Activated effector memory CD4-positive, alpha-beta T cell treated with Interleukin-2 at 50 U/mL for 16 hours (primary cell): ENCODE data around the gene SAPCD2.
"Not testable (repeated sequence)": the region's sequence is repeated elsewhere in the genome, so short reads cannot be mapped to it uniquely, and the experiment has no call there.

Experiments
- DNase-seq: peaks from one replicate; pipeline ENCODE4 v3.0.0-alpha.2; 2020

Gene SAPCD2

GRCh38 chr9:137046088-137046787 is 24.1 kb downstream of the SAPCD2 start, which contains the start of gene NPDC1:
Gene NPDC1 (minus strand): TSS chr9:137046177. CDS start chr9:137045989, 188 bp downstream.
- DNase-seq = peak; percentile 70

GRCh38 chr9:137045294-137046087 is 24.9 kb downstream of the SAPCD2 start:
- no peak for DNase-seq

- DNase-seq = no peak
Observed at GRCh38 chr9:137044502-137045177, 25.7 kb downstream of the SAPCD2 start.

- DNase-seq = no peak
Observed at GRCh38 chr9:137044037-137044436, 26.3 kb downstream of the SAPCD2 start.

- no peak for DNase-seq
Observed at GRCh38 chr9:137042751-137043727, 27.3 kb downstream of the SAPCD2 start.

GRCh38 chr9:137041124-137041523 is 29.2 kb downstream of the SAPCD2 start:
- DNase-seq = no peak

GRCh38 chr9:137040568-137040967 is 29.8 kb downstream of the SAPCD2 start:
- no peak for DNase-seq

- no peak for DNase-seq
Observed at GRCh38 chr9:137039611-137040366, 30.6 kb downstream of the SAPCD2 start.

GRCh38 chr9:137038916-137039315 is 31.4 kb downstream of the SAPCD2 start:
- no peak for DNase-seq

- DNase-seq = no peak
Observed at GRCh38 chr9:137037483-137037882, 32.9 kb downstream of the SAPCD2 start.

- DNase-seq = no peak
Observed at GRCh38 chr9:137037035-137037434, 33.3 kb downstream of the SAPCD2 start.

- no peak for DNase-seq
Observed at GRCh38 chr9:137035937-137036336, 34.4 kb downstream of the SAPCD2 start.

GRCh38 chr9:137035507-137035834 is 34.9 kb downstream of the SAPCD2 start:
- no peak for DNase-seq

GRCh38 chr9:137034709-137035506 is 35.4 kb downstream of the SAPCD2 start:
- peak; percentile 78 for DNase-seq

GRCh38 chr9:137034039-137034708 is 36.2 kb downstream of the SAPCD2 start:
- DNase-seq = no peak

- DNase-seq = not testable (repeated sequence)
Observed at GRCh38 chr9:137033481-137033880, 36.9 kb downstream of the SAPCD2 start.

GRCh38 chr9:137032858-137033257 is 37.5 kb downstream of the SAPCD2 start:
- DNase-seq = no peak

- peak; percentile 27 for DNase-seq
Observed at GRCh38 chr9:137031904-137032640, 38.3 kb downstream of the SAPCD2 start, which contains the start of gene FUT7. Gene FUT7 (minus strand): TSS chr9:137032088. CDS start chr9:137031991, 97 bp downstream.
